BLaER1 treated with 17β-estradiol and CSF1 and Interleukin-3, amounts not matched to agents 10 nM and 100 nM (cell line): ENCODE measurements around the gene KCNS1.
"Not testable (repeated sequence)": the region's sequence is repeated elsewhere in the genome, so short reads cannot be mapped to it uniquely, and the experiment has no call there.

ENCODE experiments used
- H3K27ac ChIP-seq, 11 experiments: shearing (Covaris generic); formaldehyde crosslinking; 2 replicates each; pipeline ENCODE4 v1.8.1; 2022
- H3K27me3 ChIP-seq, 11 experiments: shearing (Covaris generic); formaldehyde crosslinking; 2 replicates each; pipeline ENCODE4 v1.8.1; 2022
- H3K36me3 ChIP-seq, 11 experiments: shearing (Covaris generic); formaldehyde crosslinking; 2 replicates each; pipeline ENCODE4 v1.8.1; 2022
- H3K4me1 ChIP-seq, 10 experiments: shearing (Covaris generic); formaldehyde crosslinking; 2 replicates each; pipeline ENCODE4 v1.8.1; 2022
- H3K4me2 ChIP-seq, 11 experiments: shearing (Covaris generic); formaldehyde crosslinking; 2 replicates each; pipeline ENCODE4 v1.8.1; 2022
- H3K4me3 ChIP-seq, 10 experiments: shearing (Covaris generic); formaldehyde crosslinking; 2 replicates each; pipeline ENCODE4 v1.8.1; 2022
- H3K9ac ChIP-seq, 11 experiments: shearing (Covaris generic); formaldehyde crosslinking; 2 replicates each; pipeline ENCODE4 v1.8.1; 2022
- H3K9me3 ChIP-seq, 11 experiments: shearing (Covaris generic); formaldehyde crosslinking; replicated peaks in 1 of 11; 2 replicates each; pipeline ENCODE4 v1.8.1; 2022
- H4K20me1 ChIP-seq, 11 experiments: shearing (Covaris generic); formaldehyde crosslinking; 2 replicates each; pipeline ENCODE4 v1.8.1; 2022
- Cebpa-rat ChIP-seq, 11 experiments: shearing (Covaris generic); IDR thresholded peaks; 2 replicates each; pipeline ENCODE4 v1.8.1; 2022

The KCNS1 gene

GRCh38 chr20:45100563-45101245, at the start of gene KCNS1:
TSS of gene KCNS1 (minus strand) at chr20:45101127. CDS start at chr20:45099236, 1,891 bp downstream.
- Histone ChIP-seq H3K27me3 (peaks cover 25 to 33% (median 30%) of the 10 kb centered on the region in 11 experiments), H3K4me3 (peak within 1 kb of the TSS in 7 of 10 experiments; percentile 21 to 61 (median 35); a peak in 10 of 20 replicates), H3K4me1 (peaks cover 14 to 30% (median 28%) of the 10 kb centered on the region in 10 experiments), H4K20me1 (peaks cover 0 to 19% (median 0%) of the 10 kb centered on the region in 11 experiments; a peak in 3 of 22 replicates), H3K27ac (no peak within 1 kb of the TSS), H3K36me3 (no peaks in the 10 kb centered on the region), H3K9me3 (no peaks in the 10 kb centered on the region), H3K4me2 (peak within 1 kb of the TSS; percentile 55 to 93 (median 71)), H3K9ac (peak within 1 kb of the TSS in 8 of 11 experiments; percentile 21 to 51 (median 46); a peak in 11 of 22 replicates)
- no peak for TF ChIP-seq Cebpa-rat (IDR thresholded peaks at IDR 0.05)

- no peak overlapping the region for H3K27ac ChIP-seq
- peaks cover 0 to 10% (median 0%) of the 10 kb centered on the region in 11 experiments; a peak in 4 of 22 replicates for H3K9me3 ChIP-seq
- no peak overlapping the region for H3K4me3 ChIP-seq
- no peaks in the 10 kb centered on the region for H3K36me3 ChIP-seq
- H3K27me3 ChIP-seq = no peaks in the 10 kb centered on the region
- H3K4me1 ChIP-seq = peaks cover 0 to 20% (median 5%) of the 10 kb centered on the region in 10 experiments; a peak in 11 of 20 replicates
- no peak overlapping the region for H3K4me2 ChIP-seq
- TF ChIP-seq Cebpa-rat (IDR thresholded peaks at IDR 0.05) = no peak
- no peaks in the 10 kb centered on the region for H4K20me1 ChIP-seq
- H3K9ac ChIP-seq = no peak overlapping the region
These were observed 48.1 kb upstream of the KCNS1 start for GRCh38 chr20:45149062-45149461.

DNA sequence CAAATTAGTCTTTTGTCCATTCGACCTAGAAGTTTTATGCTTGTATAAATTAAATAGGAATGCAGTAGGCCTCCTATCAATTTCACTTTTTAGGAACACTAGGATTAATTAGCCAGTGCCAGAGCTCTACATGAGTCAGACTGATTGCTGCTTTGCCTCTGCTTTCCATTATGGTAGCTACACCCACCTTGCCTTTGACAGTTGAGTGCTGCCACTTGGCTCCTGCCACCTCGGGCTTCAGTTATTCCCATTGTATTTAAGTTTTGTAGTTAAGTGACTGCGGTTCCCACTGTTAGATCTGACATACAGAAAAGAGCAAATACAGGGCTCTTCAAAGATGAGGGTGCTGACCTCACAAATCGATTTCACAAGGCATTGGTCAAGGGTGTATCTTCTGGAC, 39.9 kb upstream of the KCNS1 start:
- no peak for TF ChIP-seq Cebpa-rat (IDR thresholded peaks at IDR 0.05)
- no peak overlapping the region for H3K27ac ChIP-seq
- no peaks in the 10 kb centered on the region for H3K4me1 ChIP-seq
- peaks cover 0 to 22% (median 6%) of the 10 kb centered on the region in 11 experiments; a peak in 8 of 22 replicates for H3K9me3 ChIP-seq
- H3K9ac ChIP-seq = no peak overlapping the region
- no peak overlapping the region for H3K4me3 ChIP-seq
- no peak overlapping the region for H3K4me2 ChIP-seq
- H4K20me1 ChIP-seq = no peaks in the 10 kb centered on the region
- no peaks in the 10 kb centered on the region for H3K36me3 ChIP-seq
- no peaks in the 10 kb centered on the region for H3K27me3 ChIP-seq

GRCh38 chr20:45139733-45140375, 38.9 kb upstream of the KCNS1 start:
- not testable (repeated sequence) for H3K27me3 ChIP-seq, H3K4me1 ChIP-seq, H3K9ac ChIP-seq, H4K20me1 ChIP-seq, H3K4me2 ChIP-seq, H3K36me3 ChIP-seq, H3K27ac ChIP-seq, H3K4me3 ChIP-seq
- peaks cover 0 to 22% (median 11%) of the 10 kb centered on the region in 11 experiments; a peak in 11 of 22 replicates for H3K9me3 ChIP-seq

- no peak overlapping the region for H3K4me2 ChIP-seq
- TF ChIP-seq Cebpa-rat (IDR thresholded peaks at IDR 0.05) = no peak
- no peaks in the 10 kb centered on the region for H3K27me3 ChIP-seq
- H3K4me1 ChIP-seq = no peaks in the 10 kb centered on the region
- H3K36me3 ChIP-seq = no peaks in the 10 kb centered on the region
- H4K20me1 ChIP-seq = no peaks in the 10 kb centered on the region
- H3K4me3 ChIP-seq = no peak overlapping the region
- peaks cover 0 to 22% (median 11%) of the 10 kb centered on the region in 11 experiments; a peak in 11 of 22 replicates for H3K9me3 ChIP-seq
- H3K9ac ChIP-seq = no peak overlapping the region
- no peak overlapping the region for H3K27ac ChIP-seq
These were observed 37.8 kb upstream of the KCNS1 start for GRCh38 chr20:45138561-45139300.

GRCh38 chr20:45136911-45137310, 36.0 kb upstream of the KCNS1 start:
- no peak overlapping the region for H3K4me3 ChIP-seq
- no peaks in the 10 kb centered on the region for H4K20me1 ChIP-seq
- no peaks in the 10 kb centered on the region for H3K36me3 ChIP-seq
- no peak overlapping the region for H3K27ac ChIP-seq
- peaks cover 0 to 11% (median 6%) of the 10 kb centered on the region in 11 experiments; a peak in 9 of 22 replicates for H3K9me3 ChIP-seq
- no peak overlapping the region for H3K4me2 ChIP-seq
- no peak overlapping the region for H3K9ac ChIP-seq
- H3K4me1 ChIP-seq = no peaks in the 10 kb centered on the region
- no peak for TF ChIP-seq Cebpa-rat (IDR thresholded peaks at IDR 0.05)
- no peaks in the 10 kb centered on the region for H3K27me3 ChIP-seq

- TF ChIP-seq Cebpa-rat (IDR thresholded peaks at IDR 0.05) = no peak
- Histone ChIP-seq H3K36me3 (no peaks in the 10 kb centered on the region), H3K9ac (no peak overlapping the region), H3K27ac (no peak overlapping the region), H3K27me3 (no peaks in the 10 kb centered on the region), H3K4me2 (no peak overlapping the region), H3K9me3 (0 out of 22 replicates have a peak, but pooled peaks cover 0 to 5% (median 0%) of the 10 kb centered on the region in 11 experiments), H3K4me1 (no peaks in the 10 kb centered on the region; a peak in 1 of 20 replicates), H3K4me3 (no peak overlapping the region), H4K20me1 (no peaks in the 10 kb centered on the region)
These were observed 27.2 kb upstream of the KCNS1 start for GRCh38 chr20:45128099-45128498.

GRCh38 chr20:45124365-45124764, 23.4 kb upstream of the KCNS1 start, which contains the start of gene WFDC12:
TSS of gene WFDC12 (minus strand) at chr20:45124465. CDS start at chr20:45124447, 18 bp downstream.
- no peaks in the 10 kb centered on the region for H4K20me1 ChIP-seq
- no peak within 1 kb of the TSS for H3K27ac ChIP-seq
- H3K4me2 ChIP-seq = no peak within 1 kb of the TSS
- H3K27me3 ChIP-seq = no peaks in the 10 kb centered on the region
- no peaks in the 10 kb centered on the region; a peak in 1 of 20 replicates for H3K4me1 ChIP-seq
- peaks cover 0 to 7% (median 0%) of the 10 kb centered on the region in 11 experiments; a peak in 7 of 22 replicates for H3K9me3 ChIP-seq
- no peak within 1 kb of the TSS for H3K4me3 ChIP-seq
- no peak within 1 kb of the TSS for H3K9ac ChIP-seq
- no peaks in the 10 kb centered on the region for H3K36me3 ChIP-seq
- TF ChIP-seq Cebpa-rat (IDR thresholded peaks at IDR 0.05) = no peak

DNA sequence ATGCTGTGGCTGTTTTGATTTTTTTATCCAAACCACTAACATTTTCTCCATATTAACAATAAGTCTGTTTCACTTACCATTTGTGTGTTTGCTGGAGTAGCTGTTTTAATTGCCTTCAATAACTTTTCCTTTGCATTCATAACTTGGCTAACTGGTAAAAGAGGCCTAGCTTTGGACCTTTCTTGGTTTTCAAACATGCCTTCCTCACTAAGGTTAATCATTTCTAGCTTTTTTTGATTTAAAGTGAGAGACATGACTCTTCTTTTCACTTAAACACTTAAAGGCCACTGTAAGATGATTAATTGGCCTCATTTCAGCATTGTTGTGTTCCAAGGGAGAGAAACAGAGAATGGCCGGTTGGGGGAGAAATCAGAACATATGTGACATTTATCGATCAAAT, 20.5 kb upstream of the KCNS1 start:
- TF ChIP-seq Cebpa-rat (IDR thresholded peaks at IDR 0.05) = no peak
- Histone ChIP-seq H3K9me3 (peaks cover 0 to 7% (median 0%) of the 10 kb centered on the region in 11 experiments; a peak in 7 of 22 replicates), H3K4me3 (no peak overlapping the region), H3K4me1 (no peaks in the 10 kb centered on the region), H3K36me3 (no peaks in the 10 kb centered on the region), H3K4me2 (no peak overlapping the region), H3K27ac (no peak overlapping the region), H3K27me3 (no peaks in the 10 kb centered on the region), H4K20me1 (no peaks in the 10 kb centered on the region), H3K9ac (no peak overlapping the region)
